PFSK-1 (cell line): ENCODE data around the gene ST6GAL2.

Experiments
- FOXP2 ChIP-seq: optimal IDR thresholded peaks from 2 replicates; pipeline ENCODE3; 2011; ENCODE audit warnings: borderline replicate concordance, control low read depth, inconsistent platforms; ENCODE audit not compliant: insufficient read depth; ENCODE audit errors: extremely low read length, extremely low read depth
- POLR2AphosphoS5 ChIP-seq: IDR thresholded peaks from 2 replicates; pipeline ENCODE4 v1.6.1; 2012; ENCODE audit warnings: low read depth, mild to moderate bottlenecking, control low read depth, low read length, moderate library complexity
- SIN3A ChIP-seq: IDR thresholded peaks from 2 replicates; pipeline ENCODE4 v1.6.1; 2012; ENCODE audit warnings: mild to moderate bottlenecking, low read length, moderate library complexity, borderline replicate concordance; ENCODE audit not compliant: insufficient read depth
- TAF1 ChIP-seq: IDR thresholded peaks from 2 replicates; pipeline ENCODE4 v1.6.1; 2012; ENCODE audit warnings: low read length, control low read depth, borderline replicate concordance; ENCODE audit not compliant: insufficient read depth
- TF ChIP-seq, protein P1 (sequence below), 2 experiments: IDR thresholded peaks; 2 replicates each; pipeline versions ENCODE4 v1.6.1 to v1.8.0; 2011 to 2012; ENCODE audit warnings: low read depth in 2 of 2, low read length in 2 of 2, control low read depth in 1 of 2, inconsistent platforms in 1 of 2, mild to moderate bottlenecking in 1 of 2, moderate library complexity in 1 of 2; ENCODE audit not compliant: insufficient read depth in 1 of 2

The ST6GAL2 gene

DNA sequence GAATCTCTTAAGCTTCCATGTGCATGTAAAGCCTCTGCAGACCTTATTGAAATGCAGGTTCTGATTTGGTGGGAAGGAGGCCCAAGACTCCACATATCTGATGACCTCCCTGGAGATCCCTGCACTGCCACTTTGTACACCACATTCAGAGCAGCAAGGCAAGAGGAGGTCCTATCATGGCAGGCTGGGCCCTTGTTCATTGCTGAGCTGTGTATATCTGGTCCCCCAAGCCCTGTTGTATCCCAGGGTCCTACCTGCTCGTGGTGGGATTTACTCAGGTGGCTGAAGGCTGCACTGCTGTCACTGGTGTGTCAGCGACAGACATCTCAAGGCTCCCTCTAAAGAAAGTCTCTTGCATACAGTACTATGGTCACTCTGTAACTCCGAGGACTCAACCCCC lies 114.2 kb downstream of the ST6GAL2 start:
- TF ChIP-seq POLR2AphosphoS5 (no peak), FOXP2 (no peak), SIN3A (no peak), TAF1 (no peak)
- TF ChIP-seq, protein P1, sequence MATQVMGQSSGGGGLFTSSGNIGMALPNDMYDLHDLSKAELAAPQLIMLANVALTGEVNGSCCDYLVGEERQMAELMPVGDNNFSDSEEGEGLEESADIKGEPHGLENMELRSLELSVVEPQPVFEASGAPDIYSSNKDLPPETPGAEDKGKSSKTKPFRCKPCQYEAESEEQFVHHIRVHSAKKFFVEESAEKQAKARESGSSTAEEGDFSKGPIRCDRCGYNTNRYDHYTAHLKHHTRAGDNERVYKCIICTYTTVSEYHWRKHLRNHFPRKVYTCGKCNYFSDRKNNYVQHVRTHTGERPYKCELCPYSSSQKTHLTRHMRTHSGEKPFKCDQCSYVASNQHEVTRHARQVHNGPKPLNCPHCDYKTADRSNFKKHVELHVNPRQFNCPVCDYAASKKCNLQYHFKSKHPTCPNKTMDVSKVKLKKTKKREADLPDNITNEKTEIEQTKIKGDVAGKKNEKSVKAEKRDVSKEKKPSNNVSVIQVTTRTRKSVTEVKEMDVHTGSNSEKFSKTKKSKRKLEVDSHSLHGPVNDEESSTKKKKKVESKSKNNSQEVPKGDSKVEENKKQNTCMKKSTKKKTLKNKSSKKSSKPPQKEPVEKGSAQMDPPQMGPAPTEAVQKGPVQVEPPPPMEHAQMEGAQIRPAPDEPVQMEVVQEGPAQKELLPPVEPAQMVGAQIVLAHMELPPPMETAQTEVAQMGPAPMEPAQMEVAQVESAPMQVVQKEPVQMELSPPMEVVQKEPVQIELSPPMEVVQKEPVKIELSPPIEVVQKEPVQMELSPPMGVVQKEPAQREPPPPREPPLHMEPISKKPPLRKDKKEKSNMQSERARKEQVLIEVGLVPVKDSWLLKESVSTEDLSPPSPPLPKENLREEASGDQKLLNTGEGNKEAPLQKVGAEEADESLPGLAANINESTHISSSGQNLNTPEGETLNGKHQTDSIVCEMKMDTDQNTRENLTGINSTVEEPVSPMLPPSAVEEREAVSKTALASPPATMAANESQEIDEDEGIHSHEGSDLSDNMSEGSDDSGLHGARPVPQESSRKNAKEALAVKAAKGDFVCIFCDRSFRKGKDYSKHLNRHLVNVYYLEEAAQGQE (IDR thresholded peaks at IDR 0.05; ENCODE audit: insufficient read depth in 1 of 2, low read depth in 2 of 2, low read length in 2 of 2), result no peak

DNA sequence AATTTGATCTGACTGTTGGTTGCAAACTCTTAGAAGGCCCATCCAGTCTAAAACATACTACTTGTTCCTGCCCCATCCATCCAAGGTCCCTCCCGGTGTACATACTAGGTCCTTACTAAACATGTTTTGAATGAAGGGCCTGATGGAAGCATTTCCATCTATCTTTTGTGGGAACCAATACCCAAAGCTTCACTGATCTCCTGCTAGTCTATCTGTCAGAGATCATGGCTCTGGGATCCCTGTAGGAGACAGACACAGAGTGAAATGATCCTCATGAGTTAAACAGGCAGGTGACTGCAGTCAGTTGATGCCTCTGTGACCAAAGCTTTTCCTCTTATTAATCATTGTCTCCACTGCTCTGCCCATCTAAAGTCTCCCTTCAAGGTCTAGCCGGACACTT lies 115.0 kb downstream of the ST6GAL2 start:
- TF ChIP-seq TAF1 (no peak), FOXP2 (no peak), POLR2AphosphoS5 (no peak), SIN3A (no peak)
- TF ChIP-seq, protein P1 (IDR thresholded peaks at IDR 0.05; ENCODE audit: insufficient read depth in 1 of 2, low read depth in 2 of 2, low read length in 2 of 2), result no peak

DNA sequence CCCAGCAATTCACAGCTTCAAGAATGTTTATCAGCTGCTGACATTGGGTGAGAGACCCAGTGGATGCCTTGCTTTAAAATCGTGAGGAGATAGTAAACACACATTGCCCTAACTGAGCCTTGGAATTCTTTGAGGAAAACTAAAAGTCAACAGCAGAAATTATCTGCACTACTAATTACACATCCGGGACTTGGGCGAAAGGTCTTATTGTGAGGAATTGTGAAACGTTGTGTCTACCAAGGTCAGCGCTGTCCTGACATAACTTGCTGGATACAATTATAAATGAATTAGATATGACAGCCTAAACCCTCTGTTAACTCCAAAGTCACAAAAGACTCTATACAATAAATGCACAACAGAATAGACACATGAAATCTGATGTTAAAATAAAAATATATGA lies 121.4 kb downstream of the ST6GAL2 start:
- TF ChIP-seq SIN3A (no peak), POLR2AphosphoS5 (no peak), TAF1 (no peak), FOXP2 (no peak)
- TF ChIP-seq, protein P1 (IDR thresholded peaks at IDR 0.05; ENCODE audit: insufficient read depth in 1 of 2, low read depth in 2 of 2, low read length in 2 of 2), result no peak

DNA sequence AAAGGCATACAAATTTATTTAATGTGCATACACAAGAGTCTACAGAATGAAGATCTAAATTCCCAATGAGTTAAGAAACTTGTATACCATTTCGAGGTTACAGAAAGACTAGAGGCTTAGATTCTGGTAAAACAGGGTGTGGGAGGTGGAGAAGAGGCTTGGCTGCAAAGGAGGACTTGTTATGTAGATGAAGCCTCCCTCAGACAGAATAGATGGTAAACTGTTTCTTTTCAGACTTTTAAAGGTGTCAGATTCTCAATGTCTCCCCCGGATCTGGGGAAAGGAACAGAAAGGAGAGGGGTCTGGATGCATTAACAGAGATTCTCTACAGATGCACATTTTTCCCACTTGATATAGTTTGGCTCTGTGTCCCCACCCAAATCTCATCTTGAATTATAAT lies 126.0 kb downstream of the ST6GAL2 start:
- no peak for TF ChIP-seq POLR2AphosphoS5
- no peak for TF ChIP-seq SIN3A
- no peak for TF ChIP-seq FOXP2

DNA sequence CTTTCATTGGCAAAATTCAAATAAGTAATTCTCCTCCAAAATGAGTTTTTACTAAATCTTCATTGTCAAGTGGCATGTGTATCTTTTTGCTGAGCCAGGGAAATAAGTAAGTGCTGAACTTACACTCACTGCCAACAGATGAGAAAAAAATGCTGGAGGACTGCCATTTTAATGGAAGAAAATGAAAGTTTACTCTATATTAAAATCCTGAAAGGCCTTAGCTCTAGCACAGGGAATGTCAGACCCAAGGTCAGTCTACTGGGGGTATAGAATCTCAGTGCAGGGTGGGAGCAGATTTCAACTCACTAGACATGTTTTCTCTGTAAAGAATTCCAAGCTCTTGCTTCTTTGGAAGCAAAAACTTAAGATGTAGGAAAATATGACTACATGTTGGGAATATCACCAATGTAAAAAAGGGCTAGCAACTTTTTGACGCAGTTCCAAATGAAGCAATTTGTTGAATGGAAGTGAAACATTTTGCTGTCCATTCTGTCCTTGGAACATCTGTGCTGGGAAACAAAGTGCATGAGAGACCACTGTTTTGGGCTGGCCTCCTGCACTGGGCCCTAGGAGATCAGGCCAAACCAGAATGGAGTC lies 127.0 kb downstream of the ST6GAL2 start:
- TF ChIP-seq TAF1, result no peak
- TF ChIP-seq POLR2AphosphoS5, result no peak
- no peak for TF ChIP-seq SIN3A
- TF ChIP-seq, protein P1 (IDR thresholded peaks at IDR 0.05; ENCODE audit: insufficient read depth in 1 of 2, low read depth in 2 of 2, low read length in 2 of 2), result no peak
